GM12892 (cell line): Measurements from ENCODE around the gene TGDS.
"Not testable (repeated sequence)": the region's sequence is repeated elsewhere in the genome, so short reads cannot be mapped to it uniquely, and the experiment has no call there.

Experiments used
- POLR2A ChIP-seq: IDR thresholded peaks from 2 replicates; pipeline ENCODE4 v1.6.1; 2011; ENCODE audit warnings: low read depth, low read length, control low read depth
- POLR2AphosphoS5 ChIP-seq: IDR thresholded peaks from 2 replicates; pipeline ENCODE4 v1.6.1; 2011; ENCODE audit warnings: low read depth, low read length, control low read depth

- TF ChIP-seq POLR2A, POLR2AphosphoS5: not testable (repeated sequence)
These were observed 63.7 kb downstream of the TGDS start for GRCh38 chr13:94532278-94532677.
